DOHH2 (cell line): ENCODE results near the gene KREMEN2.

Experiments used
- H3F3A ChIP-seq: fragments of 200-600 bp; sonication (generic), shearing (Covaris generic); 2 replicates; pipeline ENCODE4 v1.6.0; 2016; ENCODE audit warnings: antibody characterized with exemption, mild to moderate bottlenecking; ENCODE audit not compliant: control insufficient read depth, insufficient read depth
- H3K27ac ChIP-seq: fragments of 200-600 bp; sonication (generic); 2 replicates; pipeline ENCODE4 v1.5.1; 2014; ENCODE audit warnings: low read depth, mild to moderate bottlenecking, low read length, moderate library complexity
- H3K27me3 ChIP-seq: fragments of 200-600 bp; sonication (generic); 2 replicates; pipeline ENCODE4 v1.6.1; 2014; ENCODE audit warnings: mild to moderate bottlenecking, low read length, mixed read lengths; ENCODE audit not compliant: control insufficient read depth
- H3K36me3 ChIP-seq: fragments of 200-600 bp; sonication (generic); 2 replicates; pipeline ENCODE4 v1.6.1; 2014; ENCODE audit warnings: mild to moderate bottlenecking, low read length, moderate library complexity, mixed read lengths; ENCODE audit not compliant: control insufficient read depth
- H3K4me1 ChIP-seq: fragments of 200-600 bp; sonication (generic); 2 replicates; pipeline ENCODE4 v1.6.1; 2014; ENCODE audit warnings: mild to moderate bottlenecking, low read length, mixed read lengths; ENCODE audit not compliant: control insufficient read depth
- H3K4me2 ChIP-seq: fragments of 200-600 bp; sonication (generic); 2 replicates; pipeline ENCODE4 v1.6.0; 2014; ENCODE audit warnings: mild to moderate bottlenecking, low read length, moderate library complexity
- H3K4me3 ChIP-seq: fragments of 200-600 bp; sonication (generic); 2 replicates; pipeline ENCODE4 v1.5.1; 2014; ENCODE audit warnings: mild to moderate bottlenecking, low read length, mixed read lengths
- H3K79me2 ChIP-seq: fragments of 200-600 bp; sonication (generic); 2 replicates; pipeline ENCODE4 v1.6.1; 2014; ENCODE audit warnings: mild to moderate bottlenecking, low read length, mixed read lengths; ENCODE audit not compliant: control insufficient read depth
- H3K9me2 ChIP-seq: fragments of 200-600 bp; sonication (generic); replicated peaks from 2 replicates; pipeline ENCODE4 v1.6.1; 2014; ENCODE audit warnings: mild to moderate bottlenecking, low read length, mixed read lengths; ENCODE audit not compliant: control insufficient read depth
- H3K9me3 ChIP-seq: fragments of 200-600 bp; sonication (generic); 2 replicates; pipeline ENCODE4 v1.6.1; 2014; ENCODE audit warnings: antibody characterized with exemption, low read length, mixed read lengths; ENCODE audit not compliant: control insufficient read depth, insufficient read depth
- H4K20me1 ChIP-seq: fragments of 200-600 bp; sonication (generic); 2 replicates; pipeline ENCODE4 v1.6.0; 2014; ENCODE audit warnings: low read depth, mild to moderate bottlenecking, antibody characterized with exemption, low read length, moderate library complexity; ENCODE audit not compliant: control insufficient read depth, insufficient read depth
- EZH2phosphoT487 ChIP-seq: fragments of 200-600 bp; sonication (generic); IDR thresholded peaks from 2 replicates; pipeline ENCODE4 v1.6.1; 2017; ENCODE audit warnings: borderline replicate concordance, mild to moderate bottlenecking, antibody characterized with exemption, low read length, moderate library complexity, mixed read lengths
- TF ChIP-seq, protein P1 (sequence below): fragments of 200-600 bp; sonication (generic); IDR thresholded peaks from one replicate; pipeline ENCODE4 v1.5.1; 2014; ENCODE audit warnings: antibody characterized with exemption, mild to moderate bottlenecking, low read depth, low read length; ENCODE audit not compliant: poor library complexity, severe bottlenecking

Gene KREMEN2

GRCh38 chr16:2985893-2986355 is 21.8 kb downstream of the KREMEN2 start:
- H4K20me1 ChIP-seq: no peaks in the 10 kb centered on the region
- peaks cover 26% of the 10 kb centered on the region for H3K4me1 ChIP-seq
- peaks cover 7% of the 10 kb centered on the region for H3K79me2 ChIP-seq
- no peak overlapping the region for H3K27ac ChIP-seq
- H3K9me3 ChIP-seq: no peaks in the 10 kb centered on the region
- H3K9me2 ChIP-seq: no peaks in the 10 kb centered on the region
- H3K27me3 ChIP-seq: peaks cover 33% of the 10 kb centered on the region; the same call in 1 of the 2 replicates
- no peak overlapping the region for H3K4me3 ChIP-seq
- no peak overlapping the region for H3K4me2 ChIP-seq
- H3K36me3 ChIP-seq: no peaks in the 10 kb centered on the region
- H3F3A ChIP-seq: peaks cover 6% of the 10 kb centered on the region
- TF ChIP-seq, protein P1, sequence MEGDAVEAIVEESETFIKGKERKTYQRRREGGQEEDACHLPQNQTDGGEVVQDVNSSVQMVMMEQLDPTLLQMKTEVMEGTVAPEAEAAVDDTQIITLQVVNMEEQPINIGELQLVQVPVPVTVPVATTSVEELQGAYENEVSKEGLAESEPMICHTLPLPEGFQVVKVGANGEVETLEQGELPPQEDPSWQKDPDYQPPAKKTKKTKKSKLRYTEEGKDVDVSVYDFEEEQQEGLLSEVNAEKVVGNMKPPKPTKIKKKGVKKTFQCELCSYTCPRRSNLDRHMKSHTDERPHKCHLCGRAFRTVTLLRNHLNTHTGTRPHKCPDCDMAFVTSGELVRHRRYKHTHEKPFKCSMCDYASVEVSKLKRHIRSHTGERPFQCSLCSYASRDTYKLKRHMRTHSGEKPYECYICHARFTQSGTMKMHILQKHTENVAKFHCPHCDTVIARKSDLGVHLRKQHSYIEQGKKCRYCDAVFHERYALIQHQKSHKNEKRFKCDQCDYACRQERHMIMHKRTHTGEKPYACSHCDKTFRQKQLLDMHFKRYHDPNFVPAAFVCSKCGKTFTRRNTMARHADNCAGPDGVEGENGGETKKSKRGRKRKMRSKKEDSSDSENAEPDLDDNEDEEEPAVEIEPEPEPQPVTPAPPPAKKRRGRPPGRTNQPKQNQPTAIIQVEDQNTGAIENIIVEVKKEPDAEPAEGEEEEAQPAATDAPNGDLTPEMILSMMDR: no peak

DNA sequence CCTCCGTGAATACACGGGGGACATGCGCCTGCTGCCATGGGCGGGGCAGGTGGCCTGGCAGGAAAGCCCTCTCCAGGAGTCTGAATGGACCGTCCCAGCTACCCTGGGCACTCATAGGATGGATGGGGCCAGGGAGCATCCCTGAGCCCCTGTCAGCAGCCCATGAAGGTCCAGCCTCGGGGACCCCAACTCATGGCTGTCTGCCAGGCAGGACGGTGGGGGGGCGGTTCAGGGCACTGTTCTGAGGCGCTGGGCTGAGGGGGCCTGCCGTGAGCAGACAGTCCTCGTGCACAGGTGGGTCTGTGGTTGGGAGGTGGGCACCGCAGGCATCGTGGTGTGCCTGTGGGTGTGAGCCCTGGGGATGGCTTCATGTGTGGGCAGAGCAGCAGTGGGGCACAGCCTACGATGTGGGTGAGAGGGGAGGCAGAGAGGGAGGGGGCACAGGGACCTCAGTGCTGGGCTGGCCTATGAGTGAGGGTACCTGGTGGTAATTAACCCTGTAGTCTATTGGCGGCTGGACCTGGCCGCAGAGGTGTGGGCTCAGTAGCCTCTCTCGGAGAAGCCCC is 22.6 kb downstream of the KREMEN2 start:
- Histone ChIP-seq H3K4me2 (no peak overlapping the region), H3K4me1 (peaks cover 18% of the 10 kb centered on the region), H3K79me2 (no peaks in the 10 kb centered on the region), H3K9me2 (no peaks in the 10 kb centered on the region), H3K9me3 (no peaks in the 10 kb centered on the region), H3K27me3 (peaks cover 39% of the 10 kb centered on the region; the same call in 1 of the 2 replicates), H3K27ac (no peak overlapping the region), H3K4me3 (no peak overlapping the region), H3F3A (peaks cover 6% of the 10 kb centered on the region), H3K36me3 (no peaks in the 10 kb centered on the region), H4K20me1 (no peaks in the 10 kb centered on the region)
- TF ChIP-seq EZH2phosphoT487: no peak
- TF ChIP-seq, protein P1: no peak

DNA sequence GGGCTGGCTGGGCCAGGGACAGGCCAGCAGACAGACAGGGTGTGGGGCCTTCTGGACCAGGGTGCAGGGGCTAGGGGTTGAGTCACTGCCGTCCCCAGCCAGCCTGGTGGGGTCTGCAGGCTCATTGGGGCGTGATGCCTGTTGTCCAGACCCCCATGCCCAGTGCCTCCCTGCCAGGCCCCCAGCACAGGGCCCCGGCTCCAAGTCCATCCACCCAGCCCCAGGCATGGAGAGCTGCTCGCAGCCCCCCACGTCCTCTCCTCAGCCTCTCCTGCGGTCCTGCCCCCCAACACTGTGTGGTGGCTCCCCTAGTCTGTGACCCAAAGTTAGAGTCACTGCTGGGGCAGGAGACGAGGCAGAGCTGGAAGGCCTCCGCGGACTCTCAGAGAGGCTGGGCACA is 23.2 kb downstream of the KREMEN2 start:
- H3K27ac ChIP-seq: no peak overlapping the region
- H3K79me2 ChIP-seq: no peaks in the 10 kb centered on the region
- H3K27me3 ChIP-seq: peaks cover 39% of the 10 kb centered on the region; the same call in 1 of the 2 replicates
- H3K9me3 ChIP-seq: no peaks in the 10 kb centered on the region
- no peak overlapping the region for H3K4me2 ChIP-seq
- H3K4me1 ChIP-seq: peaks cover 14% of the 10 kb centered on the region
- H3K9me2 ChIP-seq: no peaks in the 10 kb centered on the region
- peaks cover 6% of the 10 kb centered on the region for H3F3A ChIP-seq
- H3K4me3 ChIP-seq: no peak overlapping the region
- TF ChIP-seq EZH2phosphoT487: no peak
- TF ChIP-seq, protein P1: no peak
- H4K20me1 ChIP-seq: no peaks in the 10 kb centered on the region
- no peaks in the 10 kb centered on the region for H3K36me3 ChIP-seq
